B cell (primary cell): Measurements from ENCODE around the gene PIK3CB. TPM values are rescaled to one million over a fixed set of nuclear protein-coding genes. Genes with fewer than 3 reads are reported as not detected.

ENCODE experiments used
- ATAC-seq: fragments of 200-7000 bp; cut with Tn5 transposase; one replicate; pipeline ENCODE4 v1.10.0; 2021; ENCODE audit warnings: low read depth, mild to moderate bottlenecking, moderate number of reproducible peaks, moderate library complexity
- CTCF ChIA-PET: fragments of 350-600 bp; sonication (Branson Sonifier 250); formaldehyde crosslinking; loops from one replicate; lab custom pipeline; 2021; ENCODE audit warnings: antibody characterized with exemption, inconsistent platforms; lab: Charles Lee
- POLR2A ChIA-PET: fragments of 350-600 bp; sonication (Branson Sonifier 250); formaldehyde crosslinking; loops from one replicate; lab custom pipeline; 2021; ENCODE audit warnings: antibody characterized with exemption; lab: Charles Lee
- DNase-seq: peaks from one replicate; pipeline ENCODE4 v3.0.0; 2013
- H2AFZ ChIP-seq: 2 replicates; pipeline ENCODE4 v1.6.1; 2012; ENCODE audit warnings: mild to moderate bottlenecking, low read depth, low read length; ENCODE audit not compliant: insufficient read depth, poor library complexity, severe bottlenecking
- H3K27ac ChIP-seq, 2 donors: 1 replicate in 1 of 2; 2 replicates in 1 of 2; pipeline ENCODE4 v1.5.1; 2012 to 2013; ENCODE audit warnings: low read length in 2 of 2, mild to moderate bottlenecking in 2 of 2, moderate library complexity in 1 of 2
- H3K27me3 ChIP-seq, 4 experiments: fragments of 200-600 bp in 1 of 4; sonication (generic) in 1 of 4; replicated peaks in 1 of 4; 1 replicate in 2 of 4; 2 replicates in 2 of 4; pipeline versions ENCODE4 v1.6.1 to v1.7.0; 2013 to 2016; ENCODE audit warnings: low read length in 3 of 4, mild to moderate bottlenecking in 2 of 4, mixed read lengths in 1 of 4, moderate library complexity in 1 of 4; ENCODE audit not compliant: insufficient read depth in 4 of 4, control insufficient read depth in 3 of 4; ENCODE audit errors: control extremely low read depth in 1 of 4
- H3K36me3 ChIP-seq, 2 experiments: replicated peaks in 1 of 2; 1 replicate in 1 of 2; 2 replicates in 1 of 2; pipeline versions ENCODE4 v1.6.1 to v1.7.1; 2013; ENCODE audit warnings: low read length in 1 of 2; ENCODE audit not compliant: insufficient read depth in 2 of 2, control insufficient read depth in 1 of 2; ENCODE audit errors: control extremely low read depth in 1 of 2, extremely low read depth in 1 of 2
- H3K4me1 ChIP-seq, 2 donors: fragments of 200-600 bp in 1 of 2; sonication (generic) in 1 of 2; 1 replicate in 1 of 2; 2 replicates in 1 of 2; pipeline versions ENCODE4 v1.5.1 to v1.6.1; 2013 to 2017; ENCODE audit warnings: low read length in 2 of 2; ENCODE audit not compliant: control insufficient read depth in 2 of 2, insufficient read depth in 2 of 2
- H3K4me2 ChIP-seq: replicated peaks from 2 replicates; pipeline ENCODE3; 2012; ENCODE audit warnings: mild to moderate bottlenecking, low read depth, low read length; ENCODE audit not compliant: poor library complexity, severe bottlenecking
- H3K4me3 ChIP-seq, 5 experiments: fragments of 200-600 bp in 1 of 5; sonication (generic) in 1 of 5; 1 replicate in 3 of 5; 2 replicates in 2 of 5; pipeline versions ENCODE4 v1.5.1 to v1.7.0; 2011 to 2016; ENCODE audit warnings: low read length in 4 of 5, mild to moderate bottlenecking in 4 of 5, low read depth in 2 of 5, control low read depth in 1 of 5, moderate library complexity in 1 of 5; ENCODE audit not compliant: insufficient read depth in 1 of 5; ENCODE audit errors: control extremely low read depth in 1 of 5, extremely low read depth in 1 of 5
- H3K79me2 ChIP-seq: fragments of 200-600 bp; sonication (generic); one replicate; pipeline ENCODE4 v1.6.0; 2016; ENCODE audit warnings: low read length; ENCODE audit not compliant: control insufficient read depth, insufficient read depth
- H3K9ac ChIP-seq: fragments of 200-600 bp; sonication (generic); 2 replicates; pipeline ENCODE4 v1.6.1; 2017; ENCODE audit warnings: mild to moderate bottlenecking, low read length, moderate library complexity
- H3K9me3 ChIP-seq, 3 donors: one replicate each; pipeline versions ENCODE4 v1.6.1 to v1.7.1; 2013; ENCODE audit warnings: low read length in 2 of 3; ENCODE audit not compliant: control insufficient read depth in 2 of 3, insufficient read depth in 1 of 3; ENCODE audit errors: control extremely low read depth in 1 of 3
- H4K20me1 ChIP-seq: 2 replicates; pipeline ENCODE4 v1.6.0; 2012; ENCODE audit warnings: mild to moderate bottlenecking, low read length; ENCODE audit not compliant: insufficient read depth, control insufficient read depth, poor library complexity, severe bottlenecking
- H3K27ac Mint-ChIP-seq: one replicate; pipeline ENCODE4 v1.8.0; 2021; ENCODE audit warnings: mixed read lengths
- H3K27me3 Mint-ChIP-seq: one replicate; pipeline ENCODE4 v1.8.0; 2021; ENCODE audit warnings: mixed read lengths
- H3K4me1 Mint-ChIP-seq: one replicate; pipeline ENCODE4 v1.8.0; 2021; ENCODE audit warnings: mixed read lengths
- H3K4me3 Mint-ChIP-seq: one replicate; pipeline ENCODE4 v1.8.0; 2021; ENCODE audit warnings: mixed read lengths
- H3K9me3 Mint-ChIP-seq: one replicate; pipeline ENCODE4 v1.8.0; 2022; ENCODE audit warnings: mixed read lengths; ENCODE audit not compliant: insufficient read depth
- CTCF ChIP-seq: fragments of 200-600 bp; IDR thresholded peaks from one replicate; pipeline ENCODE4 v1.8.0; 2022; ENCODE audit warnings: antibody characterized with exemption, mild to moderate bottlenecking
- EZH2 ChIP-seq: IDR thresholded peaks from 2 replicates; pipeline ENCODE4 v1.6.1; 2012; ENCODE audit warnings: borderline replicate concordance, low read depth, mild to moderate bottlenecking, moderate library complexity, low read length; ENCODE audit not compliant: insufficient read depth, poor library complexity, severe bottlenecking
- WGBS: methylation state at CpG from one replicate; pipeline ENCODE4 v1.1.5; 2013; ENCODE audit warnings: missing lambda C conversion rate; ENCODE audit not compliant: insufficient coverage; 5-methylcytosine and 5-hydroxymethylcytosine counted together
- intact Hi-C: fragments of 100-400 bp; cut with micrococcal nuclease; formaldehyde crosslinking; loops from one replicate; pipeline ENCODE4 v1.10.0; 2022
- polyA plus RNA-seq: library from polyadenylated mRNA; depleted of rRNA; stranded (reverse); fragments of >200 nt; gene quantifications from 2 replicates; pipeline ENCODE4 v1.2.3, GENCODE V29; 2012
- total RNA-seq, 2 donors: library from RNA; stranded (reverse); fragments of 120-200 nt in 1 of 2; gene quantifications; 1 replicate in 1 of 2; 2 replicates in 1 of 2; pipeline versions ENCODE4 v1.2.3 to v1.2.4, GENCODE V29; 2013 to 2022

PIK3CB gene
- total and polyA plus RNA-seq, 2 donors (not counting 1 experiment from before 2014, with no cell fraction given) = 3.6 to 29.4 TPM

GRCh38 chr3:138748190-138748589 is 86.5 kb downstream of the PIK3CB start:
- Histone ChIP-seq H3K79me2 (no peaks in the 10 kb centered on the region), H3K4me2 (no peak overlapping the region), H3K4me3 (no peak overlapping the region), H3K4me1 (no peaks in the 10 kb centered on the region), H2AFZ (no peak overlapping the region), H4K20me1 (no peaks in the 10 kb centered on the region), H3K27ac (no peak overlapping the region), H3K9me3 (no peaks in the 10 kb centered on the region), H3K27me3 (no peaks in the 10 kb centered on the region), H3K36me3 (no peaks in the 10 kb centered on the region), H3K9ac (no peak overlapping the region)
- no peak for ATAC-seq
- H3K27ac Mint-ChIP-seq = no peak overlapping the region
- no peaks in the 10 kb centered on the region for H3K27me3 Mint-ChIP-seq
- ChIA-PET CTCF (no interaction called here), POLR2A (no interaction called here)
- DNase-seq = no peak
- H3K9me3 Mint-ChIP-seq = no peaks in the 10 kb centered on the region
- no peak for TF ChIP-seq EZH2
- no peak for TF ChIP-seq CTCF
- WGBS = 100% methylated on average over 2 of the region's 2 CpGs
- no peak overlapping the region for H3K4me3 Mint-ChIP-seq
- no peaks in the 10 kb centered on the region for H3K4me1 Mint-ChIP-seq
- intact Hi-C loops = no loop called here

DNA sequence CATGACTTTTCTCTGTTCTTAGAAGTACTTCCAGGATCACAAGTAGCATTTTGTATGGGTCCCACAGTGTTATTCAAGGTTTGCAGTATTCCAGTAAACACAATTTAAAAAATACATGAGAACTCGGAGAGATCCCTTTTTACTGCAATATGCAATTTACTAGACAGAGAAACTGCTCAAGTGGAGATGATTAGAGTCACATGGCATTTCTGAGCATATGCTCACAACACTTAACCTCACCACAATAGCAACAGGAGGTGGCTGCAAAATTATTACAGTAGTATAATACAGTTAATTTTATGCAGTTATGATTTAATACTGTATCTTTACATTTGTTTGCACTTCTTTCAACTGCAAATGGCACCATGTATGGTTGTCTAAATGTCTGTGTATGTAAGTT is 87.5 kb downstream of the PIK3CB start:
- Histone ChIP-seq H3K4me1 (no peaks in the 10 kb centered on the region), H2AFZ (no peak overlapping the region), H3K79me2 (no peaks in the 10 kb centered on the region), H4K20me1 (no peaks in the 10 kb centered on the region), H3K27me3 (no peaks in the 10 kb centered on the region), H3K4me3 (no peak overlapping the region), H3K9ac (no peak overlapping the region), H3K9me3 (no peaks in the 10 kb centered on the region), H3K27ac (no peak overlapping the region), H3K36me3 (no peaks in the 10 kb centered on the region), H3K4me2 (no peak overlapping the region)
- WGBS = no CpG with 5 or more reads among the region's 1 CpG
- ChIA-PET CTCF (no interaction called here), POLR2A (no interaction called here)
- H3K4me1 Mint-ChIP-seq = no peaks in the 10 kb centered on the region
- no peak for DNase-seq
- no peak overlapping the region for H3K27ac Mint-ChIP-seq
- H3K27me3 Mint-ChIP-seq = no peaks in the 10 kb centered on the region
- intact Hi-C loops = no loop called here
- H3K9me3 Mint-ChIP-seq = no peaks in the 10 kb centered on the region
- no peak for ATAC-seq
- no peak overlapping the region for H3K4me3 Mint-ChIP-seq
- no peak for TF ChIP-seq CTCF
- no peak for TF ChIP-seq EZH2
